Esophagus squamous epithelium (tissue), 5 donors: Measurements from ENCODE around the gene VCAN. TPM values are rescaled to one million over a fixed set of nuclear protein-coding genes. Genes with fewer than 3 reads are reported as not detected.

Experiments
- DNase-seq: peaks from one replicate; lab custom pipeline; 2025; lab: John Stamatoyannopoulos, UW
- H3K27ac ChIP-seq, 4 donors: fragments of 200-600 bp; sonication (generic); one replicate each; pipeline ENCODE4 v1.5.1; 2016 to 2019; ENCODE audit warnings: mild to moderate bottlenecking in 1 of 4
- H3K27me3 ChIP-seq, 4 donors: fragments of 200-600 bp; sonication (generic); 1 replicate in 3 of 4; 2 replicates in 1 of 4; pipeline versions ENCODE4 v1.5.1 to v1.6.0; 2017 to 2021; ENCODE audit warnings: antibody characterized with exemption in 1 of 4
- H3K36me3 ChIP-seq, 3 donors: fragments of 200-600 bp; sonication (generic); one replicate each; pipeline ENCODE4 v1.5.1; 2016 to 2019
- H3K4me1 ChIP-seq, 3 donors: fragments of 200-600 bp; sonication (generic); one replicate each; pipeline ENCODE4 v1.5.1; 2017 to 2019
- H3K4me3 ChIP-seq, 4 donors: fragments of 200-600 bp; sonication (generic); 1 replicate in 3 of 4; 2 replicates in 1 of 4; pipeline ENCODE4 v1.5.1; 2016 to 2019; ENCODE audit warnings: mild to moderate bottlenecking in 2 of 4, moderate library complexity in 1 of 4
- H3K9me3 ChIP-seq, 3 donors: fragments of 200-600 bp; sonication (generic); one replicate each; pipeline ENCODE4 v1.5.1; 2016 to 2019
- POLR2A ChIP-seq, 4 donors: fragments of 450-650 bp; IDR thresholded peaks; one replicate each; pipeline ENCODE4 v1.6.1; 2017; ENCODE audit warnings: antibody characterized with exemption in 4 of 4, mild to moderate bottlenecking in 4 of 4, moderate library complexity in 3 of 4
- WGBS, 2 donors: methylation state at CpG; one replicate each; pipeline ENCODE4 v1.1.5; 2018; 5-methylcytosine and 5-hydroxymethylcytosine counted together
- intact Hi-C: fragments of 100-400 bp; cut with DNase I; formaldehyde crosslinking; loops from one replicate; pipeline ENCODE4 v1.15.0; 2022
- total RNA-seq, 4 donors: library from RNA; depleted of rRNA; stranded (reverse); fragments of >200 nt; gene quantifications; one replicate each; pipeline ENCODE4 v1.1.0, GENCODE V29; 2016
- TF ChIP-seq, protein P1 (sequence below), 6 experiments: fragments of 450-650 bp in 4 of 6; fragments of 200-600 bp in 2 of 6; sonication (generic) in 2 of 6; IDR thresholded peaks; one replicate each; pipeline ENCODE4 v1.5.1; 2016 to 2019; ENCODE audit warnings: antibody characterized with exemption in 6 of 6, mild to moderate bottlenecking in 4 of 6, moderate library complexity in 4 of 6
- donor health status: DM: yes; HTN: yes; CAD: no.

The VCAN gene
- total RNA-seq, 4 donors from 2014 or later = 0.30 to 36.1 (median 7.2) TPM

DNA sequence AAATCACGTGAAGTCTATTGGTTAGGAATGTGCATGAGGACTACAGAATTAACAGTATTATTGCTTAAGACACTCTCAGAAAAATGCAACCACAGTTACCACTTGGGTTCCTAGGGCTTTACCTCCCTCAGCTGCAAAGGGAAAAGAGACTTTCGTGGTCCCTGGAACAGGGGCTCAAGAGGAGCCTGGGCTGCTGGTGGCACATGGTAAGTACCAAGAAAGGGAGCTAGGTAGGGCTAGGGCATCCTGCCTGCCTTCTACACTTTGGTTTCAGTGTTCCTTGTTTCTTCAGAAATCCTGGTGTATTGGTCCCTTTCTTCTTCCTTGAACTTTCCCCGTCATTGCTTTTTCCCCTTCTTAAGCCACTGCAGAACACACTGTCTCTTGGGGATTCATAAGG, 7.3 kb upstream of the VCAN start:
- Histone ChIP-seq H3K27ac (no peak overlapping the region), H3K4me1 (no peaks in the 10 kb centered on the region), H3K9me3 (no peaks in the 10 kb centered on the region), H3K27me3 (peaks cover 0 to 37% (median 0%) of the 10 kb centered on the region in 4 donors), H3K36me3 (no peaks in the 10 kb centered on the region), H3K4me3 (no peak overlapping the region)
- DNase-seq = no peak
- intact Hi-C loops = no loop called here
- TF ChIP-seq, protein P1, sequence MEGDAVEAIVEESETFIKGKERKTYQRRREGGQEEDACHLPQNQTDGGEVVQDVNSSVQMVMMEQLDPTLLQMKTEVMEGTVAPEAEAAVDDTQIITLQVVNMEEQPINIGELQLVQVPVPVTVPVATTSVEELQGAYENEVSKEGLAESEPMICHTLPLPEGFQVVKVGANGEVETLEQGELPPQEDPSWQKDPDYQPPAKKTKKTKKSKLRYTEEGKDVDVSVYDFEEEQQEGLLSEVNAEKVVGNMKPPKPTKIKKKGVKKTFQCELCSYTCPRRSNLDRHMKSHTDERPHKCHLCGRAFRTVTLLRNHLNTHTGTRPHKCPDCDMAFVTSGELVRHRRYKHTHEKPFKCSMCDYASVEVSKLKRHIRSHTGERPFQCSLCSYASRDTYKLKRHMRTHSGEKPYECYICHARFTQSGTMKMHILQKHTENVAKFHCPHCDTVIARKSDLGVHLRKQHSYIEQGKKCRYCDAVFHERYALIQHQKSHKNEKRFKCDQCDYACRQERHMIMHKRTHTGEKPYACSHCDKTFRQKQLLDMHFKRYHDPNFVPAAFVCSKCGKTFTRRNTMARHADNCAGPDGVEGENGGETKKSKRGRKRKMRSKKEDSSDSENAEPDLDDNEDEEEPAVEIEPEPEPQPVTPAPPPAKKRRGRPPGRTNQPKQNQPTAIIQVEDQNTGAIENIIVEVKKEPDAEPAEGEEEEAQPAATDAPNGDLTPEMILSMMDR (IDR thresholded peaks at IDR 0.05) = no peak
- TF ChIP-seq POLR2A (IDR thresholded peaks at IDR 0.05) = no peak
- WGBS, 2 donors = 70 to 81% methylated on average over 3 of the region's 3 CpGs

DNA sequence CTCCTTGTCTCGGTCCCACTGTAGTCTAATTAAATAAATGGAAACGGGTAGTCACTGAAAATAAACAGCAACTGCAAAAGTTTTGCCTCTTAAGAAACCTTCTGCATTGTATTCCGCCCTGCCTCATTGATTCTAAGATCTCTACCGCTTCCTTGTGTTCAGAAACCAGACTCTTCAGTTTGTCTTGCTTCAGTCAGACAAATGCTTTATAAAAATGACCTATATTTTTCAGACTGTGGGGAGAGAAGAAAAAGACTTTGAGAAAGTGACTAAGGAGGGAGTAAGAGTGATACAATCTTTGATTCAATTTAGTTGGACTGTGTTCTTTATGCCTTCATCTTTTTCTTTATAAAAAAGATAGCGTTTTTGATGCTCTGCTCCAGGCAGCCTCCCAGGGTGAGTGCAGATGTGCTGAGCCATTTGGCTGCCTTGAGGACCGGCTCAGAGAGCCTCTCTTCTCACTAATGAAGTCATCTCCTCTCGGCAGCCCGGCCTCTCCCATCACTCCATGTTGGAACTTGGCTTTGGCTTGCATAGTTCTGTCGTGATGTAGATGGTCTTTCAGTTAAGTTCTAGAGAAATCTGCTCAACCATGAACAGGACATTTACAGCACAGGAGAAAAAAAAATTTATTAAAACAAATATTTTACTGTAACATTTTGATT, 4.0 kb upstream of the VCAN start:
- no peak for DNase-seq
- 44 to 47% methylated on average over 9 of the region's 9 CpGs for WGBS, 2 donors
- Histone ChIP-seq H3K36me3 (no peaks in the 10 kb centered on the region), H3K4me1 (peaks cover 6 to 17% (median 9%) of the 10 kb centered on the region in 3 donors), H3K9me3 (no peaks in the 10 kb centered on the region), H3K27ac (no peak overlapping the region), H3K4me3 (no peak overlapping the region), H3K27me3 (peaks cover 0 to 69% (median 7%) of the 10 kb centered on the region in 4 donors)
- intact Hi-C loops = no loop called here
- TF ChIP-seq, protein P1 (IDR thresholded peaks at IDR 0.05) = no peak
- no peak for TF ChIP-seq POLR2A (IDR thresholded peaks at IDR 0.05)

DNA sequence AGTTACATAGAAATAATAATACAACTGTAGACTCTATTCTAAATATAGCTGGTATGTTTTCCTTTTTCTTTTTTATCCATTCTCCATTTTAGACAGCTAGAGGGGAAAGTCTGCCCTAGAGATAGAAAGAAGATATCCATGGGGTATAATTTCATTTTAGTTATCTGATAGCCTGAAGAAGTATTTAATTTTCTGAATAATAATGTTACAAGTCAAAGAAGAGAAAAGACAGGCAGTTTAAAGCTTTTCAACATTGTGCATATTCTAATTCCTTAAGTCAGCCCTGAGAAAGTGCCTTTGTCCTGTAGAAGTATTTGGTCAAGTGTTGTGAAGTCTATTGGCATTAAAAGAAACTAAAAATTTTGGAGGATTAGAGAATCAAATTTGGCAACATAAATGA, 2.5 kb upstream of the VCAN start:
- Histone ChIP-seq H3K27me3 (peaks cover 0 to 85% (median 13%) of the 10 kb centered on the region in 4 donors), H3K4me1 (peaks cover 15 to 33% (median 20%) of the 10 kb centered on the region in 3 donors), H3K36me3 (no peaks in the 10 kb centered on the region), H3K9me3 (no peaks in the 10 kb centered on the region), H3K4me3 (no peak overlapping the region), H3K27ac (no peak overlapping the region)
- TF ChIP-seq POLR2A (IDR thresholded peaks at IDR 0.05) = no peak
- TF ChIP-seq, protein P1 (IDR thresholded peaks at IDR 0.05) = no peak
- DNase-seq = no peak
- intact Hi-C loops = no loop called here

DNA sequence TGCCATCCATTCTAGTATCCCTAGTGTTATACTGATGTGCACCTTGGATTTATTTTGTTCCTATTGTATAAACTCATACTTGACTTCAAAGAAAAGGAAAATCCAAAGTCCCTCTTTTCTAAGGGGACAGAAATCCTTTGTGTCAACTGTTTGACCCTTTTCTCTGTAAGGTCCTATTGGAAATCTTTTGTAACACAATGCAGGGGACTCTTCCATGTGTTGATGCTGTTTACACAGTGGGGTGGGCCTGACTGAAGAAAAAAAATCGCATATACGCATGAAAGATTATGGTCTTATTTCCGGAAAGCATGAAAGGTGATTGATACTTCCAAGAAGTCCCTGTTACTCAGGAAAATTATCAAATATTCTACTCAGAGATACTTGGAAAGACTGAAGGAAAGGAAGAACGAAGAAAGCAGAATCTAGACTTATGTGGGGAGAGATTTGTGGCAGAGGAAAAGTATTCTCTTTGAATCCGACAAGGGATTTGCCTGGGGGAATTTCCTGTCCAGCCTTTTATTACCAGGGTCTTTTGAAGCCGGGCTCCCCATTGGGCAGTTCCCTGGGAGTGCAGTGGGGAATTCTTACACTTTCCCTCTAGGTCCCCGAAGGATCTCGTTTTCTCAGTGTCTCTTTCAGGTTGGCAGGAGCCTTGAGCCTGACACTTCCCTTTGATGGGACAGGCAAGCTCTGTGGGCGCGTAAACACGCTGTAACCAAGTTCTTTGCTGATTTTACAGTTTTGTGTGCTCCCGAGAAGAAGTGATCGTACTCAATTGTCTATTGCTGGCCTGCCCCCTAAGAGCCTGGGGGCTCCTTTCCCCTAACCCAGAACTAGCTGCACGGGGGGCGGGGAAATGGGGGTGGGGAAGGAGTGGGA, 779 bp upstream of the VCAN start:
- H3K36me3 ChIP-seq = no peaks in the 10 kb centered on the region
- H3K4me3 ChIP-seq = peak overlapping the region in 3 of 4 donors; percentile 43 to 69 (median 45)
- no peaks in the 10 kb centered on the region for H3K9me3 ChIP-seq
- H3K27me3 ChIP-seq = peaks cover 0 to 96% (median 13%) of the 10 kb centered on the region in 4 donors
- H3K4me1 ChIP-seq = peaks cover 20 to 46% (median 20%) of the 10 kb centered on the region in 3 donors
- intact Hi-C loops = no loop called here
- WGBS, 2 donors = 18 to 20% methylated on average over 10 to 11 of the region's 15 CpGs
- H3K27ac ChIP-seq = peak overlapping the region in 3 of 4 donors; percentile 26 to 68 (median 42)
- TF ChIP-seq POLR2A (IDR thresholded peaks at IDR 0.05) = no peak
- TF ChIP-seq, protein P1 (IDR thresholded peaks at IDR 0.05) = no peak
- no peak for DNase-seq

DNA sequence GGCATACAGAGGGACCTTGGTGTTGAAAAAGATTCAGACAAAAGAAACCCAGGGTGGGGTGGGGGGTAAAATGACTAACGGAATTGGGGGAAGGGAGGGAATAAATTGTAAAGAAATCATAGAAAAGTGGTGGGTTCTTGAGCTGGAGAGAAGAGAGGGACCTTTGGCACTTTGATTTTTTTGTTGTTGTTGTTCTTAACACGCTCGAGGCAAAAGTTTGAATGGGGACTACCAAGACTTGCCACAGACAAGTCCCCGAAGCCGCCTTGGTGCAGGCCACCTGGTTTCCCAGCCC, 616 bp downstream of the VCAN start:
- Histone ChIP-seq H3K9me3 (no peaks in the 10 kb centered on the region), H3K4me1 (peaks cover 20 to 46% (median 20%) of the 10 kb centered on the region in 3 donors), H3K4me3 (peak overlapping the region; percentile 26 to 69 (median 44)), H3K36me3 (no peaks in the 10 kb centered on the region), H3K27me3 (peaks cover 0 to 94% (median 13%) of the 10 kb centered on the region in 4 donors), H3K27ac (peak overlapping the region in 3 of 4 donors; percentile 29 to 81 (median 80))
- DNase-seq = no peak
- 0 to 6% methylated on average over 5 of the region's 5 CpGs for WGBS, 2 donors
- TF ChIP-seq POLR2A (IDR thresholded peaks at IDR 0.05) = no peak
- TF ChIP-seq, protein P1 (IDR thresholded peaks at IDR 0.05) = no peak
- intact Hi-C loops = no loop called here
